ENCODE data around the gene FZR1. TPM values are rescaled to one million over a fixed set of nuclear protein-coding genes. Genes with fewer than 3 reads are reported as not detected.

FZR1 gene
- total RNA-seq, 1 experiment from 2014 or later, result 51.4 TPM

DNA sequence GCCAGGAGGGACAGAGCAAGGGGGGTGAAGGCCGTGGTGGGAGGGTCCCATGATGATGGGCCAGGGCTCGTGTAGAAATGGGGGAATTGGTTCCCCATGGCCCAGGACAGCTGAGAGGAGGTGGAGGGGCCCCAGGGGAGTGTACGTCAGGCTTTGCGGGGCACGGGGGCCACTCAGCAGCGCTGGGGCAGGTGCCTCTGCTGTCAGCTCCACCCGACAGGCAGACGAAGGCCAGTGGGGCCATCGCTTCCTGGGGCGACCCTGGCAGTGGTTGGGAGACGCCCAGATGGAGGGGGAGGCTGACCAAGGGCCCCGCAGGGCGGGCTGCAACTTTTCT, 31.0 kb downstream of the FZR1 start:
- no peak overlapping the region for H3K4me2 ChIP-seq (ENCODE audit: insufficient read depth, insufficient read length, low read length)
- no peak overlapping the region for H3K9ac ChIP-seq (ENCODE audit: extremely low read depth, insufficient read length, low read length)
- H2AFZ ChIP-seq (ENCODE audit: low read length), result no peak overlapping the region
- no peak overlapping the region for H3K27ac ChIP-seq (ENCODE audit: insufficient read length, low read depth, low read length)
- H3K14ac ChIP-seq (ENCODE audit: insufficient read depth, low read length), result no peak overlapping the region
- H3K23ac ChIP-seq (ENCODE audit: insufficient read length, low read depth, low read length), result no peak overlapping the region
- no peak overlapping the region for H2AK5ac ChIP-seq (ENCODE audit: insufficient read length, low read length)
- H3K79me1 ChIP-seq (ENCODE audit: insufficient read depth, low read depth, low read length, poor library complexity, severe bottlenecking), result no peaks in the 10 kb centered on the region
- Mint-ChIP-seq H3K27me3 (ENCODE audit: low read depth) (no peaks in the 10 kb centered on the region; the same call in 1 of the 2 replicates), H3K4me1 (peaks cover 6 to 14% of the 10 kb centered on the region in 2 experiments; a peak in 3 of 4 replicates), H3K9me3 (no peaks in the 10 kb centered on the region), H3K27ac (no peak overlapping the region), H3K36me3 (ENCODE audit: insufficient read depth in 1 of 3, low read depth in 3 of 3) (peaks cover 13 to 51% (median 48%) of the 10 kb centered on the region in 3 experiments; a peak in 6 of 7 replicates), H3K4me3 (no peak overlapping the region)
- H2BK12ac ChIP-seq (ENCODE audit: insufficient read length, low read depth, low read length), result no peak overlapping the region
- no peak overlapping the region for H2BK120ac ChIP-seq (ENCODE audit: low read depth, low read length, poor library complexity, severe bottlenecking)
- no peak overlapping the region for H3K18ac ChIP-seq (ENCODE audit: insufficient read length, low read depth, low read length)
- H3T11ph ChIP-seq (ENCODE audit: low read length), result no peak overlapping the region
- H2BK15ac ChIP-seq (ENCODE audit: low read depth, low read length), result no peak overlapping the region
- WGBS (ENCODE audit: extremely low coverage, insufficient read length, low lambda C conversion rate), result no CpG with 5 or more reads among the region's 13 CpGs
- H3K4me1 ChIP-seq (ENCODE audit: insufficient read depth, low read length), result no peaks in the 10 kb centered on the region
- no peak overlapping the region for H4K8ac ChIP-seq (replicated peaks; ENCODE audit: insufficient read length, low read depth, low read length)
- H4K91ac ChIP-seq (ENCODE audit: insufficient read length, low read depth, low read length), result no peak overlapping the region
- H3K27me3 ChIP-seq (ENCODE audit: insufficient read depth, low read length), result no peaks in the 10 kb centered on the region
- no peaks in the 10 kb centered on the region for H4K20me1 ChIP-seq (ENCODE audit: control insufficient read depth, insufficient read depth, insufficient read length)
- H3K23me2 ChIP-seq (ENCODE audit: insufficient read length, low read depth, low read length, poor library complexity, severe bottlenecking), result no peaks in the 10 kb centered on the region
- TF ChIP-seq, protein P1, sequence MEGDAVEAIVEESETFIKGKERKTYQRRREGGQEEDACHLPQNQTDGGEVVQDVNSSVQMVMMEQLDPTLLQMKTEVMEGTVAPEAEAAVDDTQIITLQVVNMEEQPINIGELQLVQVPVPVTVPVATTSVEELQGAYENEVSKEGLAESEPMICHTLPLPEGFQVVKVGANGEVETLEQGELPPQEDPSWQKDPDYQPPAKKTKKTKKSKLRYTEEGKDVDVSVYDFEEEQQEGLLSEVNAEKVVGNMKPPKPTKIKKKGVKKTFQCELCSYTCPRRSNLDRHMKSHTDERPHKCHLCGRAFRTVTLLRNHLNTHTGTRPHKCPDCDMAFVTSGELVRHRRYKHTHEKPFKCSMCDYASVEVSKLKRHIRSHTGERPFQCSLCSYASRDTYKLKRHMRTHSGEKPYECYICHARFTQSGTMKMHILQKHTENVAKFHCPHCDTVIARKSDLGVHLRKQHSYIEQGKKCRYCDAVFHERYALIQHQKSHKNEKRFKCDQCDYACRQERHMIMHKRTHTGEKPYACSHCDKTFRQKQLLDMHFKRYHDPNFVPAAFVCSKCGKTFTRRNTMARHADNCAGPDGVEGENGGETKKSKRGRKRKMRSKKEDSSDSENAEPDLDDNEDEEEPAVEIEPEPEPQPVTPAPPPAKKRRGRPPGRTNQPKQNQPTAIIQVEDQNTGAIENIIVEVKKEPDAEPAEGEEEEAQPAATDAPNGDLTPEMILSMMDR (conservative IDR thresholded peaks at IDR 0.05), result no peak
- no peak overlapping the region for H3K4ac ChIP-seq (ENCODE audit: low read depth, low read length)
- no peak overlapping the region for H4K5ac ChIP-seq (ENCODE audit: insufficient read length, low read depth, low read length)
- H3K56ac ChIP-seq (ENCODE audit: insufficient read length, low read depth, low read length), result no peak overlapping the region
- DNase-seq, result no peak
- no peak overlapping the region for H2BK5ac ChIP-seq (ENCODE audit: insufficient read length, low read length)
- no peak overlapping the region for H2BK20ac ChIP-seq (ENCODE audit: low read depth, low read length, poor library complexity, severe bottlenecking)
- H3K9me3 ChIP-seq (ENCODE audit: control insufficient read depth, low read depth, low read length), result no peaks in the 10 kb centered on the region
- no peaks in the 10 kb centered on the region for H3K79me2 ChIP-seq (ENCODE audit: insufficient read depth, low read length)

Measured in H9 (cell line).